Measurements from ENCODE around the gene MAN1A1.
A peak's percentile ranks its signal among the peaks of the same experiment; 100 is the strongest.
"Not testable (repeated sequence)": the region's sequence is repeated elsewhere in the genome, so short reads cannot be mapped to it uniquely, and the experiment has no call there.

The MAN1A1 gene

GRCh38 chr6:119296036-119297035 lies 53.2 kb downstream of the MAN1A1 start:
- Mint-ChIP-seq H3K27me3 (ENCODE audit: low read depth) (no peaks in the 10 kb centered on the region), H3K27ac (no peak overlapping the region), H3K9me3 (no peaks in the 10 kb centered on the region), H3K36me3 (ENCODE audit: low read depth) (peaks cover 20% of the 10 kb centered on the region), H3K4me3 (no peak overlapping the region), H3K4me1 (ENCODE audit: low read depth) (peaks cover 24% of the 10 kb centered on the region)
- no peak for DNase-seq (ENCODE audit: low spot score)

- Mint-ChIP-seq H3K4me1 (ENCODE audit: low read depth) (peaks cover 24% of the 10 kb centered on the region), H3K4me3 (no peak overlapping the region)
Measured at GRCh38 chr6:119294984-119295383, 54.6 kb downstream of the MAN1A1 start.

GRCh38 chr6:119291060-119291459 lies 58.5 kb downstream of the MAN1A1 start:
- not testable (repeated sequence) for H3K4me3 Mint-ChIP-seq; H3K9me3 Mint-ChIP-seq; H3K27me3 Mint-ChIP-seq (ENCODE audit: low read depth); H3K27ac Mint-ChIP-seq; DNase-seq (ENCODE audit: low spot score)
- H3K4me1 Mint-ChIP-seq (ENCODE audit: low read depth), result peaks cover 21% of the 10 kb centered on the region
- H3K36me3 Mint-ChIP-seq (ENCODE audit: low read depth), result peaks cover 27% of the 10 kb centered on the region

More at GRCh38 chr6:119294984-119295383, 54.6 kb downstream of the MAN1A1 start:
- no peak for DNase-seq (ENCODE audit: low spot score)
- Mint-ChIP-seq H3K27me3 (ENCODE audit: low read depth) (no peaks in the 10 kb centered on the region), H3K27ac (peak overlapping the region; percentile 37), H3K36me3 (ENCODE audit: low read depth) (peaks cover 20% of the 10 kb centered on the region), H3K9me3 (no peaks in the 10 kb centered on the region)

GRCh38 chr6:119290306-119290705 lies 59.3 kb downstream of the MAN1A1 start:
- H3K27ac Mint-ChIP-seq, result no peak overlapping the region
- H3K4me3 Mint-ChIP-seq, result no peak overlapping the region
- H3K4me1 Mint-ChIP-seq (ENCODE audit: low read depth), result peaks cover 16% of the 10 kb centered on the region
- H3K9me3 Mint-ChIP-seq, result peaks cover 12% of the 10 kb centered on the region
- no peaks in the 10 kb centered on the region for H3K27me3 Mint-ChIP-seq (ENCODE audit: low read depth)
- DNase-seq (ENCODE audit: low spot score), result no peak
- H3K36me3 Mint-ChIP-seq (ENCODE audit: low read depth), result peaks cover 29% of the 10 kb centered on the region

GRCh38 chr6:119289651-119290050 lies 59.9 kb downstream of the MAN1A1 start:
- Mint-ChIP-seq H3K4me1 (ENCODE audit: low read depth) (peaks cover 10% of the 10 kb centered on the region), H3K27ac (no peak overlapping the region), H3K9me3 (peaks cover 15% of the 10 kb centered on the region), H3K4me3 (no peak overlapping the region), H3K27me3 (ENCODE audit: low read depth) (no peaks in the 10 kb centered on the region), H3K36me3 (ENCODE audit: low read depth) (peaks cover 28% of the 10 kb centered on the region)
- DNase-seq (ENCODE audit: low spot score), result no peak

- Mint-ChIP-seq H3K4me3 (no peak overlapping the region), H3K9me3 (peaks cover 17% of the 10 kb centered on the region), H3K27me3 (ENCODE audit: low read depth) (no peaks in the 10 kb centered on the region), H3K36me3 (ENCODE audit: low read depth) (peaks cover 38% of the 10 kb centered on the region), H3K27ac (no peak overlapping the region), H3K4me1 (ENCODE audit: low read depth) (peaks cover 17% of the 10 kb centered on the region)
- no peak for DNase-seq (ENCODE audit: low spot score)
Measured at GRCh38 chr6:119285908-119286625, 63.5 kb downstream of the MAN1A1 start.

GRCh38 chr6:119284861-119285521 lies 64.6 kb downstream of the MAN1A1 start:
- DNase-seq (ENCODE audit: low spot score), result no peak
- H3K4me1 Mint-ChIP-seq (ENCODE audit: low read depth), result peaks cover 17% of the 10 kb centered on the region
- no peaks in the 10 kb centered on the region for H3K27me3 Mint-ChIP-seq (ENCODE audit: low read depth)
- H3K36me3 Mint-ChIP-seq (ENCODE audit: low read depth), result peaks cover 38% of the 10 kb centered on the region
- no peak overlapping the region for H3K27ac Mint-ChIP-seq
- H3K9me3 Mint-ChIP-seq, result peaks cover 17% of the 10 kb centered on the region
- H3K4me3 Mint-ChIP-seq, result no peak overlapping the region

GRCh38 chr6:119283979-119284545 lies 65.5 kb downstream of the MAN1A1 start:
- peaks cover 17% of the 10 kb centered on the region for H3K4me1 Mint-ChIP-seq (ENCODE audit: low read depth)
- H3K9me3 Mint-ChIP-seq, result peaks cover 17% of the 10 kb centered on the region
- H3K27me3 Mint-ChIP-seq (ENCODE audit: low read depth), result no peaks in the 10 kb centered on the region
- DNase-seq (ENCODE audit: low spot score), result no peak
- H3K36me3 Mint-ChIP-seq (ENCODE audit: low read depth), result peaks cover 36% of the 10 kb centered on the region
- no peak overlapping the region for H3K4me3 Mint-ChIP-seq
- no peak overlapping the region for H3K27ac Mint-ChIP-seq

- Mint-ChIP-seq H3K27ac (peak overlapping the region; percentile 3), H3K27me3 (ENCODE audit: low read depth) (no peaks in the 10 kb centered on the region), H3K4me1 (ENCODE audit: low read depth) (peaks cover 17% of the 10 kb centered on the region), H3K4me3 (no peak overlapping the region), H3K9me3 (peaks cover 17% of the 10 kb centered on the region), H3K36me3 (ENCODE audit: low read depth) (peaks cover 36% of the 10 kb centered on the region)
- no peak for DNase-seq (ENCODE audit: low spot score)
Measured at GRCh38 chr6:119283214-119283613, 66.3 kb downstream of the MAN1A1 start.

- DNase-seq (ENCODE audit: low spot score), result no peak
- peaks cover 11% of the 10 kb centered on the region for H3K4me1 Mint-ChIP-seq (ENCODE audit: low read depth)
- no peak overlapping the region for H3K4me3 Mint-ChIP-seq
- H3K9me3 Mint-ChIP-seq, result peaks cover 9% of the 10 kb centered on the region
- H3K36me3 Mint-ChIP-seq (ENCODE audit: low read depth), result peaks cover 24% of the 10 kb centered on the region
- H3K27me3 Mint-ChIP-seq (ENCODE audit: low read depth), result no peaks in the 10 kb centered on the region
- no peak overlapping the region for H3K27ac Mint-ChIP-seq
Measured at GRCh38 chr6:119280668-119281067, 68.9 kb downstream of the MAN1A1 start.

GRCh38 chr6:119280080-119280479 lies 69.5 kb downstream of the MAN1A1 start:
- Mint-ChIP-seq H3K27me3 (ENCODE audit: low read depth) (no peaks in the 10 kb centered on the region), H3K4me3 (no peak overlapping the region), H3K9me3 (peaks cover 9% of the 10 kb centered on the region), H3K27ac (no peak overlapping the region), H3K4me1 (ENCODE audit: low read depth) (peaks cover 11% of the 10 kb centered on the region), H3K36me3 (ENCODE audit: low read depth) (peaks cover 25% of the 10 kb centered on the region)
- DNase-seq (ENCODE audit: low spot score), result no peak

GRCh38 chr6:119278625-119279024 lies 70.9 kb downstream of the MAN1A1 start:
- peaks cover 24% of the 10 kb centered on the region for H3K36me3 Mint-ChIP-seq (ENCODE audit: low read depth)
- DNase-seq (ENCODE audit: low spot score), result no peak
- no peak overlapping the region for H3K4me3 Mint-ChIP-seq
- peaks cover 10% of the 10 kb centered on the region for H3K4me1 Mint-ChIP-seq (ENCODE audit: low read depth)
- H3K27me3 Mint-ChIP-seq (ENCODE audit: low read depth), result no peaks in the 10 kb centered on the region
- H3K9me3 Mint-ChIP-seq, result peaks cover 7% of the 10 kb centered on the region
- no peak overlapping the region for H3K27ac Mint-ChIP-seq

GRCh38 chr6:119277052-119277451 lies 72.5 kb downstream of the MAN1A1 start:
- Mint-ChIP-seq H3K27me3 (ENCODE audit: low read depth) (no peaks in the 10 kb centered on the region), H3K4me1 (ENCODE audit: low read depth) (peaks cover 1% of the 10 kb centered on the region), H3K36me3 (ENCODE audit: low read depth) (peaks cover 26% of the 10 kb centered on the region), H3K9me3 (peaks cover 12% of the 10 kb centered on the region), H3K4me3 (no peak overlapping the region), H3K27ac (no peak overlapping the region)
- DNase-seq (ENCODE audit: low spot score), result no peak

All from T-helper 2 cell treated with Interferon-gamma antibody and Interleukin-4, amounts not matched to agents 5 μg/mL and 100 μg/mL, for 36 hours (primary cell).